OCI-LY1 (cell line): ENCODE measurements around the gene RPN2.

Source experiments
- H2AFZ ChIP-seq: fragments of 200-600 bp; sonication (generic), shearing (Covaris generic); 2 replicates; pipeline ENCODE4 v1.6.0; 2014; ENCODE audit warnings: antibody characterized with exemption, mild to moderate bottlenecking, low read length
- H3F3A ChIP-seq: fragments of 200-600 bp; sonication (generic), shearing (Covaris generic); 2 replicates; pipeline ENCODE4 v1.6.0; 2014; ENCODE audit warnings: mild to moderate bottlenecking, antibody characterized with exemption, low read length, moderate library complexity; ENCODE audit not compliant: insufficient read depth
- H3K27ac ChIP-seq: fragments of 200-600 bp; sonication (generic); 2 replicates; pipeline ENCODE4 v1.5.1; 2014; ENCODE audit warnings: low read length, mixed run types, mild to moderate bottlenecking, low read depth; ENCODE audit not compliant: poor library complexity, severe bottlenecking
- H3K27me3 ChIP-seq: fragments of 200-600 bp; sonication (generic); 2 replicates; pipeline ENCODE4 v1.6.0; 2014; ENCODE audit warnings: antibody characterized with exemption, mild to moderate bottlenecking, low read length, moderate library complexity; ENCODE audit not compliant: insufficient read depth
- H3K36me3 ChIP-seq: fragments of 200-600 bp; sonication (generic); 2 replicates; pipeline ENCODE4 v1.6.1; 2014; ENCODE audit warnings: mild to moderate bottlenecking, antibody characterized with exemption, low read length, moderate library complexity, mixed read lengths; ENCODE audit not compliant: insufficient read depth
- H3K4me1 ChIP-seq: fragments of 200-600 bp; sonication (generic); 2 replicates; pipeline ENCODE4 v1.5.1; 2014; ENCODE audit warnings: mild to moderate bottlenecking, low read length, moderate library complexity; ENCODE audit not compliant: insufficient read depth, severe bottlenecking
- H3K4me2 ChIP-seq: fragments of 200-600 bp; sonication (generic), shearing (Covaris generic); 2 replicates; pipeline ENCODE4 v1.6.1; 2014; ENCODE audit warnings: low read length
- H3K4me3 ChIP-seq: fragments of 200-600 bp; sonication (generic); 2 replicates; pipeline ENCODE4 v1.5.1; 2014; ENCODE audit warnings: low read length, low read depth, mild to moderate bottlenecking, mixed read lengths; ENCODE audit not compliant: poor library complexity, severe bottlenecking
- H3K79me2 ChIP-seq: fragments of 200-600 bp; shearing (Covaris generic); 2 replicates; pipeline ENCODE4 v1.6.1; 2016; ENCODE audit warnings: mixed run types, low read length, mixed read lengths; ENCODE audit not compliant: insufficient read depth
- H3K9ac ChIP-seq: fragments of 200-600 bp; sonication (generic), shearing (Covaris generic); 2 replicates; pipeline ENCODE4 v1.6.1; 2014; ENCODE audit warnings: mild to moderate bottlenecking, low read length, mixed read lengths
- H3K9me2 ChIP-seq: fragments of 200-600 bp; sonication (generic), shearing (Covaris generic); 2 replicates; pipeline ENCODE4 v1.6.1; 2014; ENCODE audit warnings: low read depth, mild to moderate bottlenecking, low read length, mixed read lengths
- H3K9me3 ChIP-seq: fragments of 200-600 bp; shearing (Covaris generic); 2 replicates; pipeline ENCODE4 v1.6.1; 2014; ENCODE audit warnings: low read length, mixed read lengths
- H4K20me1 ChIP-seq: fragments of 200-600 bp; sonication (generic), shearing (Covaris generic); 2 replicates; pipeline ENCODE4 v1.6.0; 2016; ENCODE audit warnings: mild to moderate bottlenecking, low read length; ENCODE audit not compliant: insufficient read depth
- EZH2 ChIP-seq: fragments of 200-600 bp; sonication (generic), shearing (Covaris generic); IDR thresholded peaks from 2 replicates; pipeline ENCODE4 v1.8.0; 2017; ENCODE audit warnings: borderline replicate concordance, mixed run types, mild to moderate bottlenecking, antibody characterized with exemption, low read length, moderate library complexity, mixed read lengths
- TF ChIP-seq, protein P1 (sequence below): fragments of 200-600 bp; sonication (generic), shearing (Covaris generic); IDR thresholded peaks from 2 replicates; pipeline ENCODE4 v1.5.1; 2017; ENCODE audit warnings: mild to moderate bottlenecking, antibody characterized with exemption, low read length, moderate library complexity, mixed read lengths

RPN2 gene

GRCh38 chr20:37205130-37205529 is 26.0 kb downstream of the RPN2 start:
- Histone ChIP-seq H3K27ac (no peak overlapping the region), H3K36me3 (peaks cover 96% of the 10 kb centered on the region), H3K27me3 (no peaks in the 10 kb centered on the region), H3K79me2 (no peaks in the 10 kb centered on the region), H2AFZ (no peak overlapping the region), H3K9me3 (no peaks in the 10 kb centered on the region), H4K20me1 (no peaks in the 10 kb centered on the region), H3K9ac (no peak overlapping the region), H3K4me3 (no peak overlapping the region), H3F3A (no peaks in the 10 kb centered on the region), H3K4me1 (no peaks in the 10 kb centered on the region), H3K4me2 (no peak overlapping the region), H3K9me2 (no peaks in the 10 kb centered on the region)
- TF ChIP-seq, protein P1, sequence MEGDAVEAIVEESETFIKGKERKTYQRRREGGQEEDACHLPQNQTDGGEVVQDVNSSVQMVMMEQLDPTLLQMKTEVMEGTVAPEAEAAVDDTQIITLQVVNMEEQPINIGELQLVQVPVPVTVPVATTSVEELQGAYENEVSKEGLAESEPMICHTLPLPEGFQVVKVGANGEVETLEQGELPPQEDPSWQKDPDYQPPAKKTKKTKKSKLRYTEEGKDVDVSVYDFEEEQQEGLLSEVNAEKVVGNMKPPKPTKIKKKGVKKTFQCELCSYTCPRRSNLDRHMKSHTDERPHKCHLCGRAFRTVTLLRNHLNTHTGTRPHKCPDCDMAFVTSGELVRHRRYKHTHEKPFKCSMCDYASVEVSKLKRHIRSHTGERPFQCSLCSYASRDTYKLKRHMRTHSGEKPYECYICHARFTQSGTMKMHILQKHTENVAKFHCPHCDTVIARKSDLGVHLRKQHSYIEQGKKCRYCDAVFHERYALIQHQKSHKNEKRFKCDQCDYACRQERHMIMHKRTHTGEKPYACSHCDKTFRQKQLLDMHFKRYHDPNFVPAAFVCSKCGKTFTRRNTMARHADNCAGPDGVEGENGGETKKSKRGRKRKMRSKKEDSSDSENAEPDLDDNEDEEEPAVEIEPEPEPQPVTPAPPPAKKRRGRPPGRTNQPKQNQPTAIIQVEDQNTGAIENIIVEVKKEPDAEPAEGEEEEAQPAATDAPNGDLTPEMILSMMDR, result no peak
- TF ChIP-seq EZH2, result no peak

DNA sequence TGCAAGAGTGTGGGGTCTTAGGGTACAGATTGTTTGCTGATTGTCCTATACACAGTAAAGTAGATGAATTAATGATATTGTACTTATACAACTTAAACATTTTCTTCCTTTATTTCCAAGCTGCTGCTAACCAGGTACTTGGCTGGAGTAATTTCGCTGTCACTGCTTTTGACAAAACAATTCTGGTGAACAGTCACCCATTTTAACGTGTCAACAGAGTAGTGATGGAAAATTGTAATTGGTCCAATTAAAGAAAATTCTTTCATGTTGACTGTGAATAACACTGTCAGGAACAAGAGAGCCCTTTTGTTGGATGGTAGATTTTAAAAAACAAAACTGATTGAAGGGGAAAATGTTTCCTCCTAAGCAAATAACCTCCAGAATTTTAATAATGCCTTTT is 26.7 kb downstream of the RPN2 start:
- H3K79me2 ChIP-seq, result no peaks in the 10 kb centered on the region
- no peaks in the 10 kb centered on the region for H3F3A ChIP-seq
- H3K4me2 ChIP-seq, result no peak overlapping the region
- H4K20me1 ChIP-seq, result no peaks in the 10 kb centered on the region
- H3K27me3 ChIP-seq, result no peaks in the 10 kb centered on the region
- no peak overlapping the region for H3K4me3 ChIP-seq
- TF ChIP-seq, protein P1, result no peak
- no peak for TF ChIP-seq EZH2
- peaks cover 93% of the 10 kb centered on the region for H3K36me3 ChIP-seq
- H2AFZ ChIP-seq, result no peak overlapping the region
- no peaks in the 10 kb centered on the region for H3K9me2 ChIP-seq
- no peak overlapping the region for H3K27ac ChIP-seq
- no peaks in the 10 kb centered on the region for H3K9me3 ChIP-seq
- H3K9ac ChIP-seq, result no peak overlapping the region
- H3K4me1 ChIP-seq, result no peaks in the 10 kb centered on the region

DNA sequence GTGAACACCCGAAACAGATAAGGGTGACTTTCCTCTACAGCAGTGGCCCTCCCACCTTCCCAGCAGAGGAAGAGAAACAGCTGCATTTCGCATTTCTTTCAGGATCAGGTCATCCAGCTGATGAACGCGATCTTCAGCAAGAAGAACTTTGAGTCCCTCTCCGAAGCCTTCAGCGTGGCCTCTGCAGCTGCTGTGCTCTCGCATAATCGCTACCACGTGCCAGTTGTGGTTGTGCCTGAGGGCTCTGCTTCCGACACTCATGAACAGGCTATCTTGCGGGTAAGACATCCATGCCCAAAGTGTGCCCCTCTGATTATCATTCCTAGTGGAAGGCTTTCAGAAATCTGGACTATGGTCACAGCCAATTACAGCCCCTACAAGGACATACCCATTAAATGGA is 28.0 kb downstream of the RPN2 start:
- no peak overlapping the region for H3K4me2 ChIP-seq
- no peaks in the 10 kb centered on the region for H3K9me2 ChIP-seq
- H3K27me3 ChIP-seq, result no peaks in the 10 kb centered on the region
- no peaks in the 10 kb centered on the region for H4K20me1 ChIP-seq
- H3K4me1 ChIP-seq, result no peaks in the 10 kb centered on the region
- H3K4me3 ChIP-seq, result no peak overlapping the region
- H3K79me2 ChIP-seq, result no peaks in the 10 kb centered on the region
- no peaks in the 10 kb centered on the region for H3F3A ChIP-seq
- TF ChIP-seq, protein P1, result no peak
- TF ChIP-seq EZH2, result no peak
- H3K9ac ChIP-seq, result no peak overlapping the region
- H3K36me3 ChIP-seq, result peaks cover 89% of the 10 kb centered on the region
- H3K9me3 ChIP-seq, result no peaks in the 10 kb centered on the region
- no peak overlapping the region for H2AFZ ChIP-seq
- no peak overlapping the region for H3K27ac ChIP-seq
